Measurements from ENCODE around the gene TMEM209.
"Not testable (repeated sequence)": the region's sequence is repeated elsewhere in the genome, so short reads cannot be mapped to it uniquely, and the experiment has no call there.

The TMEM209 gene

GRCh38 chr7:130129011-130129411 is 76.2 kb downstream of the TMEM209 start:
- in situ Hi-C loops (cut with MboI; ENCODE audit: low sequenced_read_pairs) = no loop called here

- in situ Hi-C loops (cut with MboI; ENCODE audit: low sequenced_read_pairs) = no loop called here
These were observed 77.3 kb downstream of the TMEM209 start for GRCh38 chr7:130127821-130128317.

DNA sequence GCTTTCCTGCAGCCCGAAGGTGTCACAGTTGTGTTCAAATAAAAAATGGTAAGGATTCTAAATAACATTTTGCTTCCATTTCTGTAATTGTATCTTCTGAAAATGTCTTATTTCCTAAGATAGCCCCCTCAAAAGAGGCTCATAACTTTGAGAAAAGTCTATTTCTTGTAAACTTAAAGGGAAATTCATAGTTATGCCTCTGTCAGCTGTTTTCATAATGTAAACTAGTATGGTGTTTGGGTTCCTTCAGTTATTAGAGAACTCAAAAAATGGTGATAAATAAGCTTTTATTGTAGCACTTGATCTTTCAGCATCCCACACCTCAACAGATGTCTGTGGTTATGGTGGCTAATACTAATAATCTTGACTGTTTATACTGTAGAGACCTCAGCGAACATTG is 77.8 kb downstream of the TMEM209 start:
- in situ Hi-C loops (cut with MboI; ENCODE audit: low sequenced_read_pairs) = no loop called here

GRCh38 chr7:130126840-130127239 is 78.4 kb downstream of the TMEM209 start:
- in situ Hi-C loops (cut with MboI; ENCODE audit: low sequenced_read_pairs) = not testable (repeated sequence)

GRCh38 chr7:130124711-130125110 is 80.5 kb downstream of the TMEM209 start:
- in situ Hi-C loops (cut with MboI; ENCODE audit: low sequenced_read_pairs) = no loop called here

DNA sequence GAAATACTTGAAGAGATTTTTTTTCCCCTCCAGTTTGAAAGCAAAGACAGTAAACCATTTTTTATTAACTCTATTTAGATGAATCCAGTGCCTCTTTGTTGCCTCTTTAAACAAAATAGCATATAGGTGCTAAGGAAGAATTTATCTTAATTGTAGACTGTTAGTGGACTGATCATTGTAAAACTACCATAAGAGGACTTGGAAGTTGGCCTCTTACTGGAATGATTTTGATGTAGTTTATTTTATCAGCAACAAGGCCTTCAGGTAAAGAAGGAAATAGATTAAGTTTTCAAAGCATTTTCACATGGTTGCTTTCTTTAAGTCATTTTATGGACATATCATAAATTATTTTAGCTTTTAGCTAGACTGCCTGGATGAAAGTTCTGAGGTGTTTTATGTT is 81.7 kb downstream of the TMEM209 start:
- in situ Hi-C loops (cut with MboI; ENCODE audit: low sequenced_read_pairs) = no loop called here

DNA sequence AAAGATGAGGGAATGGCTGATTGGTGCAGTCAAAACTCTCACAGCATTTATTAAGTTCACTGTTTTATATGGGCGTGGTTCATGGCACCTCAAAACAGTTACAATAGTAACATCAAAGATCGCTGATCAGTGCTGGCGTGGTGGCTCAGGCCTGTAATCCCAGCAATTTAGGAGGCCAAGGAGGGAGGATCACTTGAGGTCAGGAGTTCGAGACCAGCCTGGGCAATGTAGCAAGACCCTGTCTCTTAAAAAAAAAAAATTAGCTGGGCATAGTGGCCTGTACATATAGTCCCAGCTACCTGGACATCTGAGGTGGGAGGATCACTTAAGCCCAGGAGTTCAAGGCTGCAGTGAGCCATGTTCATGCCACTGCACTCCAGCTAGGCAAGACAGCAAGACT is 86.4 kb downstream of the TMEM209 start:
- in situ Hi-C loops (cut with MboI; ENCODE audit: low sequenced_read_pairs) = no loop called here

DNA sequence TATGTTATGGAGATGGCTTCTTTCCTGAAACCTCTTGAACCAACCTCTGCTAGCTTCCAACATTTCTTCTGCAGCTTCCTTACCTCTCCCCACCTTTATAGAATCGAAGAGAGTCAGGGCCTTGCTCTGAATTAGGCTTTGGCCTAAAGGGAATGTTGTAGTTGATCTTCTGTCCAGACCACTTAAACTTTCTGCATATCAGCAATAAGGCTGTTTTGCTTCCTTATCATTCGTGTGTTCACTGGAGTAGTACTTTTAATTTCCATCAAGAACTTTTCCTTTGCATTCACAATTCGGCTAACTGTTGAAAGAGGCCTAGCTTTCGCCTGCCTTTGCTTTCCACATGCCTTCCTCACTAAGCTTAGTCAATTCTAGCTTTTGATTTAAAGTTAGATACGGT is 86.9 kb downstream of the TMEM209 start:
- in situ Hi-C loops (cut with MboI; ENCODE audit: low sequenced_read_pairs) = no loop called here

- in situ Hi-C loops (cut with MboI; ENCODE audit: low sequenced_read_pairs) = no loop called here
These were observed 90.4 kb downstream of the TMEM209 start for GRCh38 chr7:130114776-130115175.

Data from HL-60/S4 (cell line).